Uterus (tissue), 4 donors: ENCODE results near the gene AP3D1. TPM values are rescaled to one million over a fixed set of nuclear protein-coding genes. Genes with fewer than 3 reads are reported as not detected.

Experiments used
- DNase-seq, 2 donors: peaks; one replicate each; pipeline ENCODE4 v3.0.0-alpha.2; 2019 to 2020
- H3K27ac ChIP-seq, 2 donors: fragments of 200-600 bp; sonication (generic); 1 replicate in 1 of 2; 2 replicates in 1 of 2; pipeline ENCODE4 v1.5.1; 2016 to 2018
- H3K27me3 ChIP-seq, 2 donors: fragments of 200-600 bp; sonication (generic); one replicate each; pipeline ENCODE4 v1.5.1; 2018 to 2019; ENCODE audit warnings: control low read depth in 1 of 2
- H3K36me3 ChIP-seq, 2 donors: fragments of 200-600 bp; sonication (generic); one replicate each; pipeline ENCODE4 v1.5.1; 2019; ENCODE audit warnings: control low read depth in 1 of 2
- H3K4me1 ChIP-seq, 2 donors: fragments of 200-600 bp; sonication (generic); one replicate each; pipeline ENCODE4 v1.5.1; 2018 to 2019; ENCODE audit warnings: control low read depth in 1 of 2
- H3K4me3 ChIP-seq, 2 donors: fragments of 200-600 bp; sonication (generic); 1 replicate in 1 of 2; 2 replicates in 1 of 2; pipeline ENCODE4 v1.5.1; 2018 to 2019; ENCODE audit warnings: mild to moderate bottlenecking in 1 of 2
- H3K9me3 ChIP-seq, 2 donors: fragments of 200-600 bp; sonication (generic); one replicate each; pipeline ENCODE4 v1.5.1; 2019; ENCODE audit warnings: control low read depth in 1 of 2
- CTCF ChIP-seq, 4 experiments: fragments of 200-600 bp in 2 of 4; fragments of 450-650 bp in 2 of 4; sonication (generic) in 2 of 4; IDR thresholded peaks; one replicate each; pipeline ENCODE4 v1.5.1; 2016 to 2019; ENCODE audit warnings: antibody characterized with exemption in 4 of 4, mild to moderate bottlenecking in 2 of 4, moderate library complexity in 1 of 4
- POLR2A ChIP-seq, 2 donors: fragments of 450-650 bp; IDR thresholded peaks; one replicate each; pipeline ENCODE4 v1.6.1; 2016; ENCODE audit warnings: antibody characterized with exemption in 2 of 2, mild to moderate bottlenecking in 1 of 2, moderate library complexity in 1 of 2
- intact Hi-C: fragments of 100-400 bp; cut with DNase I; formaldehyde crosslinking; loops from one replicate; pipeline ENCODE4 v1.15.1; 2023; ENCODE audit warnings: low total_unique reads
- total RNA-seq, 4 donors: library from RNA; depleted of rRNA in 3 of 4; stranded (reverse); fragments of >200 nt in 3 of 4; gene quantifications; one replicate each; pipeline versions ENCODE4 v1.1.0 to v1.2.4, GENCODE V29; 2014 to 2023
- donor health status: DM: yes; HTN: yes; CAD: no.

Gene AP3D1
- total RNA-seq, 4 donors from 2014 or later: 33.8 to 97.5 (median 49.8) TPM

DNA sequence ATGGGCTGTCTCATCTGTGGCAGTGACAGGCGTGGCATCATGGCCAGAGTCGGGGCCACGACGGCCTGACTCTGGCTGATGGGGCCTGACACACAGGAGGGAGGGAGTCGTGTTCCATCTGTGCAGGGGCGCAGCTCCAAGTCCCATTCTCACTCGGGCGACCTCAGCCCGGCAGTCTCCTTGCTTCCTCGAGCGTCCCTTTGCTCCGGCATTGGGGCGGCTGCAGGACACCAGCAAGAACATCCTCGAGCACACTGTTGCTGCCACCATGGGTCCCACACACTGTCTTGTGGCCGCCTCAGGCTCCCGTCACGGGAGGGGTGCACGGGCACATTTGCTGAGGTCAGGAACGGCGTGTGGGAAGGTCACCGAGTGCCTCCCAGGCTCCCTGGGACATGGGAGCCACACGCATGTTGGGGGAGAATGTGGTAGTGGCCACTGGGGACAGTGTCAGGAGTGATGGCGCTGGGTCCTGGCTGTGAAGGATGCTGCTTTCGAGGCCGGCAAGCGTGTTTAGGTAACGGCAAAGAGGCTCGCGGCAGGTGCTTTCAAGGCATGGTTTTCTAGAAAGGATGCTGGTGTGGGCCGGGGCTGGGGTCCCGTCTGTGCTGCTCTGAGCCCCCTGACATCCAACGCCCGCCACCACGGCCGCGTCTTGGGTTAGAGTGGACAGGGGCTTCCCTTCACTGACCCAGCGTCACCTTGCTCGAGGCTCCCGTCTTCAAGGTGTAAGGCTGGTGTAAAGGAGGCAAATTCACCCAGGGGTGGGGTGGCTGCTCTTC lies 51.2 kb downstream of the AP3D1 start:
- H3K9me3 ChIP-seq: no peaks in the 10 kb centered on the region
- intact Hi-C loops: no loop called here
- H3K27me3 ChIP-seq: no peaks in the 10 kb centered on the region
- H3K27ac ChIP-seq: no peak overlapping the region
- H3K4me3 ChIP-seq: no peak overlapping the region
- H3K4me1 ChIP-seq: peaks cover 0 to 5% of the 10 kb centered on the region in 2 donors
- TF ChIP-seq POLR2A (IDR thresholded peaks at IDR 0.05): no peak
- TF ChIP-seq CTCF (IDR thresholded peaks at IDR 0.05): no peak
- no peaks in the 10 kb centered on the region for H3K36me3 ChIP-seq
- DNase-seq: no peak

- Histone ChIP-seq H3K9me3 (no peaks in the 10 kb centered on the region), H3K27ac (no peak overlapping the region), H3K36me3 (no peaks in the 10 kb centered on the region), H3K4me1 (peaks cover 0 to 5% of the 10 kb centered on the region in 2 donors), H3K27me3 (no peaks in the 10 kb centered on the region), H3K4me3 (no peak overlapping the region)
- DNase-seq: no peak
- intact Hi-C loops: no loop called here
- no peak for TF ChIP-seq POLR2A (IDR thresholded peaks at IDR 0.05)
- no peak for TF ChIP-seq CTCF (IDR thresholded peaks at IDR 0.05)
Measured at GRCh38 chr19:2099054-2099501, 52.3 kb downstream of the AP3D1 start.

DNA sequence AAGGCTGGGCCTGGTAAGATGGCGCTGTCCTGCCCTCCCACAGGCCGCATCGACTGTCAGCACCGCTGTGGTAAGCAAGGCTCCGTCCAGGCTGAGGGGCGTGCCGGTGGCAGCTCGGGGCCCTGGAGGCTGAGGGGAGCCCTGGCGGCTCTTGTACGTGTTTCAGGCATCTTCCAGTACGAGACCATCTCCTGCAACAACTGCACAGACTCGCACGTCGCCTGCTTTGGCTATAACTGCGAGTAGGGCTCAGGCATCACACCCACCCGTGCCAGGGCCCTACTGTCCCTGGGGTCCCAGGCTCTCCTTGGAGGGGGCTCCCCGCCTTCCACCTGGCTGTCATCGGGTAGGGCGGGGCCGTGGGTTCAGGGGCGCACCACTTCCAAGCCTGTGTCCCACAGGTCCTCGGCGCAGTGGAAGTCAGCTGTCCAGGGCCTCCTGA lies 53.5 kb downstream of the AP3D1 start:
- intact Hi-C loops: no loop called here
- H3K27me3 ChIP-seq: no peaks in the 10 kb centered on the region
- TF ChIP-seq CTCF (IDR thresholded peaks at IDR 0.05): no peak
- TF ChIP-seq POLR2A (IDR thresholded peaks at IDR 0.05): no peak
- H3K9me3 ChIP-seq: no peaks in the 10 kb centered on the region
- no peaks in the 10 kb centered on the region for H3K36me3 ChIP-seq
- no peak for DNase-seq
- peak overlapping the region in 1 of 2 donors; percentile 75 for H3K27ac ChIP-seq
- H3K4me3 ChIP-seq: no peak overlapping the region
- H3K4me1 ChIP-seq: peaks cover 0 to 5% of the 10 kb centered on the region in 2 donors

- Histone ChIP-seq H3K27ac (peak overlapping the region; percentile 44 to 75), H3K27me3 (no peaks in the 10 kb centered on the region), H3K4me1 (peaks cover 0 to 5% of the 10 kb centered on the region in 2 donors), H3K9me3 (no peaks in the 10 kb centered on the region), H3K4me3 (peak overlapping the region; percentile 28 to 44), H3K36me3 (no peaks in the 10 kb centered on the region)
- TF ChIP-seq POLR2A (IDR thresholded peaks at IDR 0.05) (no peak), CTCF (IDR thresholded peaks at IDR 0.05) (no peak)
- intact Hi-C loops: no loop called here
- DNase-seq: peak; percentile 46 to 50
Measured at GRCh38 chr19:2097203-2097885, 54.0 kb downstream of the AP3D1 start.
